ENCODE results near the gene SEMA5B.

DNA sequence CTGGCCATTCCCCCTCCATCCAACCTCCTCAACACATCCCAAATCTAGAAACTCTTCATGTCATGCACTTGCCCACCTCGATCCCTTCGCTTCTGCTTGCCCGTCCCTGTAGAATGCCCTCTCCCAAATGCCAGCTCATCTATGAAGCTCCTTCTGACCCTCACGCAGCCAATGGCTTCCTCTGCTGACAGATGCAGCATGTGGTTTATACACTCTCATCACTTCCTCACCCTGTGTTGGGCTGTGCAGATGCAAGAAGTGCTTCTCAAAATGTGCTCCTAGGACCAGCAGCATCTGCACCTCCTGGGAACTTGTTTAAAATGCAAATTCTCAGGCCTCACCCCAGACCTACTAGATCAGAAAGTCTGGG lies 51.7 kb downstream of the SEMA5B start:
- TF ChIP-seq TAF1 (conservative IDR thresholded peaks at IDR 0.05), result no peak
- TF ChIP-seq, protein P1, sequence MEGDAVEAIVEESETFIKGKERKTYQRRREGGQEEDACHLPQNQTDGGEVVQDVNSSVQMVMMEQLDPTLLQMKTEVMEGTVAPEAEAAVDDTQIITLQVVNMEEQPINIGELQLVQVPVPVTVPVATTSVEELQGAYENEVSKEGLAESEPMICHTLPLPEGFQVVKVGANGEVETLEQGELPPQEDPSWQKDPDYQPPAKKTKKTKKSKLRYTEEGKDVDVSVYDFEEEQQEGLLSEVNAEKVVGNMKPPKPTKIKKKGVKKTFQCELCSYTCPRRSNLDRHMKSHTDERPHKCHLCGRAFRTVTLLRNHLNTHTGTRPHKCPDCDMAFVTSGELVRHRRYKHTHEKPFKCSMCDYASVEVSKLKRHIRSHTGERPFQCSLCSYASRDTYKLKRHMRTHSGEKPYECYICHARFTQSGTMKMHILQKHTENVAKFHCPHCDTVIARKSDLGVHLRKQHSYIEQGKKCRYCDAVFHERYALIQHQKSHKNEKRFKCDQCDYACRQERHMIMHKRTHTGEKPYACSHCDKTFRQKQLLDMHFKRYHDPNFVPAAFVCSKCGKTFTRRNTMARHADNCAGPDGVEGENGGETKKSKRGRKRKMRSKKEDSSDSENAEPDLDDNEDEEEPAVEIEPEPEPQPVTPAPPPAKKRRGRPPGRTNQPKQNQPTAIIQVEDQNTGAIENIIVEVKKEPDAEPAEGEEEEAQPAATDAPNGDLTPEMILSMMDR (IDR thresholded peaks at IDR 0.05; ENCODE audit: low read depth, low read length, missing input control), result no peak
- no peak for TF ChIP-seq GABPA (IDR thresholded peaks at IDR 0.05 in 1 of 2, conservative IDR thresholded peaks at IDR 0.05 in 1 of 2)
- no peak for TF ChIP-seq SP1 (IDR thresholded peaks at IDR 0.05)

All from liver (tissue), 3 donors.